H1 (cell line): Measurements from ENCODE around the gene ZSCAN20. TPM values are rescaled to one million over a fixed set of nuclear protein-coding genes. Genes with fewer than 3 reads are reported as not detected.

Source experiments
- CTCF ChIA-PET: fragments of 300-600 bp; sonication (Branson Sonifier 250); formaldehyde crosslinking; loops from one replicate; lab custom pipeline; 2021; ENCODE audit not compliant: partially characterized antibody; lab: Charles Lee
- POLR2A ChIA-PET: fragments of 300-600 bp; sonication (Branson Sonifier 250); formaldehyde crosslinking; loops from one replicate; lab custom pipeline; 2021; ENCODE audit warnings: inconsistent platforms; ENCODE audit not compliant: partially characterized antibody; lab: Charles Lee
- DNase-seq, 2 experiments: peaks; one replicate each; pipeline versions ENCODE4 v3.0.0 to v3.0.0-alpha.2; 2010 to 2022; ENCODE audit warnings: low spot score in 2 of 2, low read depth in 1 of 2, mixed read lengths in 1 of 2
- FAIRE-seq: peaks from 2 replicates; lab custom pipeline; 2011; peaks lifted over from hg19 to GRCh38; lab: Jason Lieb, UNC
- H2AFZ ChIP-seq: 2 replicates; pipeline ENCODE4 v1.8.1; 2012; ENCODE audit warnings: low read length, inconsistent platforms
- H2AK5ac ChIP-seq: 2 replicates; pipeline ENCODE4 v1.6.1; 2013; ENCODE audit warnings: low read depth, low read length
- H2BK120ac ChIP-seq: replicated peaks from 2 replicates; pipeline ENCODE3; 2013; ENCODE audit warnings: low read depth, low read length, inconsistent platforms
- H2BK12ac ChIP-seq: 2 replicates; pipeline ENCODE4 v1.6.1; 2013; ENCODE audit warnings: low read depth, low read length
- H2BK15ac ChIP-seq: 2 replicates; pipeline ENCODE4 v1.6.1; 2013; ENCODE audit warnings: low read length
- H2BK20ac ChIP-seq: 2 replicates; pipeline ENCODE4 v1.6.1; 2013; ENCODE audit warnings: low read length
- H2BK5ac ChIP-seq: 2 replicates; pipeline ENCODE4 v1.6.1; 2013; ENCODE audit warnings: low read depth, low read length
- H3K14ac ChIP-seq: 2 replicates; pipeline ENCODE4 v1.6.1; 2013; ENCODE audit warnings: inconsistent platforms; ENCODE audit not compliant: insufficient read length
- H3K18ac ChIP-seq: 2 replicates; pipeline ENCODE4 v1.6.1; 2013; ENCODE audit warnings: low read length; ENCODE audit errors: extremely low read depth
- H3K23ac ChIP-seq: 2 replicates; pipeline ENCODE4 v1.6.1; 2013; ENCODE audit warnings: inconsistent platforms; ENCODE audit not compliant: insufficient read length
- H3K23me2 ChIP-seq: 2 replicates; pipeline ENCODE4 v1.6.1; 2013; ENCODE audit warnings: low read depth, low read length
- H3K27ac ChIP-seq: 2 replicates; pipeline ENCODE4 v1.6.1; 2011; ENCODE audit warnings: low read depth, low read length, inconsistent platforms
- H3K27me3 ChIP-seq, 4 experiments: replicated peaks in 1 of 4; 1 replicate in 1 of 4; 2 replicates in 3 of 4; pipeline versions ENCODE4 v1.6.1 to v1.8.1; 2011 to 2013; ENCODE audit warnings: low read length in 3 of 4, mild to moderate bottlenecking in 3 of 4, inconsistent platforms in 2 of 4, mixed read lengths in 2 of 4, moderate library complexity in 1 of 4; ENCODE audit not compliant: control insufficient read depth in 3 of 4, insufficient read depth in 3 of 4; ENCODE audit errors: extremely low read depth in 1 of 4
- H3K36me3 ChIP-seq, 4 experiments: 2 replicates each; pipeline versions ENCODE4 v1.6.1 to v1.8.1; 2011 to 2013; ENCODE audit warnings: mild to moderate bottlenecking in 4 of 4, low read length in 3 of 4, moderate library complexity in 2 of 4, control low read depth in 1 of 4, inconsistent platforms in 1 of 4; ENCODE audit not compliant: insufficient read depth in 4 of 4, control insufficient read depth in 2 of 4
- H3K4ac ChIP-seq: replicated peaks from 2 replicates; pipeline ENCODE3; 2013; ENCODE audit warnings: low read length, low read depth, mixed read lengths, inconsistent platforms; ENCODE audit not compliant: insufficient read length
- H3K4me1 ChIP-seq, 4 experiments: replicated peaks in 1 of 4; 1 replicate in 1 of 4; 2 replicates in 3 of 4; pipeline versions ENCODE4 v1.6.1 to v1.8.1; 2011 to 2013; ENCODE audit warnings: low read length in 3 of 4, inconsistent platforms in 2 of 4, mixed read lengths in 1 of 4; ENCODE audit not compliant: insufficient read depth in 4 of 4, control insufficient read depth in 3 of 4
- H3K4me2 ChIP-seq, 2 experiments: 2 replicates each; pipeline versions ENCODE4 v1.6.1 to v1.8.1; 2011 to 2013; ENCODE audit warnings: low read depth in 2 of 2, low read length in 2 of 2, control low read depth in 1 of 2, inconsistent platforms in 1 of 2, mild to moderate bottlenecking in 1 of 2; ENCODE audit not compliant: insufficient read depth in 1 of 2
- H3K4me3 ChIP-seq, 4 experiments: fragments of 200-600, 300-600 bp in 1 of 4; sonication (generic), shearing (Covaris generic), sonication (Bioruptor Twin) in 1 of 4; 2 replicates each; pipeline versions ENCODE4 v1.5.1 to v1.8.1; 2011 to 2016; ENCODE audit warnings: low read length in 4 of 4, low read depth in 3 of 4, control low read depth in 2 of 4, inconsistent platforms in 2 of 4, mild to moderate bottlenecking in 2 of 4, mixed read lengths in 1 of 4, moderate library complexity in 1 of 4; ENCODE audit not compliant: insufficient read depth in 2 of 4; ENCODE audit errors: extremely low read depth in 1 of 4
- H3K56ac ChIP-seq: replicated peaks from 2 replicates; pipeline ENCODE3; 2013; ENCODE audit warnings: low read depth, mild to moderate bottlenecking, mixed read lengths, low read length, inconsistent platforms; ENCODE audit not compliant: insufficient read length
- H3K79me1 ChIP-seq: 2 replicates; pipeline ENCODE4 v1.6.1; 2013; ENCODE audit warnings: low read depth, low read length, control low read depth
- H3K79me2 ChIP-seq, 2 experiments: 2 replicates each; pipeline versions ENCODE4 v1.6.1 to v1.8.1; 2012 to 2013; ENCODE audit warnings: low read length in 2 of 2, mild to moderate bottlenecking in 2 of 2, inconsistent platforms in 1 of 2; ENCODE audit not compliant: insufficient read depth in 2 of 2, control insufficient read depth in 1 of 2
- H3K9ac ChIP-seq, 4 experiments: replicated peaks in 1 of 4; 1 replicate in 1 of 4; 2 replicates in 3 of 4; pipeline versions ENCODE4 v1.6.1 to v1.8.1; 2011 to 2013; ENCODE audit warnings: low read depth in 3 of 4, low read length in 3 of 4, control low read depth in 2 of 4, mild to moderate bottlenecking in 2 of 4, moderate library complexity in 2 of 4, inconsistent platforms in 1 of 4; ENCODE audit errors: extremely low read depth in 1 of 4
- H3K9me3 ChIP-seq, 2 experiments: 2 replicates each; pipeline versions ENCODE4 v1.6.1 to v1.8.1; 2012 to 2013; ENCODE audit warnings: mild to moderate bottlenecking in 2 of 2, moderate library complexity in 2 of 2, control low read depth in 1 of 2, inconsistent platforms in 1 of 2, low read depth in 1 of 2, low read length in 1 of 2, mixed read lengths in 1 of 2; ENCODE audit not compliant: insufficient read depth in 2 of 2
- H4K20me1 ChIP-seq, 2 experiments: replicated peaks in 1 of 2; 2 replicates each; pipeline versions ENCODE3 to v1.8.1; 2011 to 2013; ENCODE audit warnings: inconsistent platforms in 2 of 2, low read length in 2 of 2, mild to moderate bottlenecking in 1 of 2; ENCODE audit not compliant: insufficient read depth in 2 of 2, control insufficient read depth in 1 of 2
- H4K5ac ChIP-seq: 2 replicates; pipeline ENCODE4 v1.6.1; 2013; ENCODE audit warnings: low read length, low read depth, mixed read lengths, inconsistent platforms; ENCODE audit not compliant: insufficient read length
- H4K8ac ChIP-seq: 2 replicates; pipeline ENCODE4 v1.8.0; 2013; ENCODE audit warnings: mild to moderate bottlenecking, moderate library complexity, low read length, inconsistent platforms; ENCODE audit not compliant: insufficient read depth; ENCODE audit errors: extremely low read depth
- H4K91ac ChIP-seq: replicated peaks from 2 replicates; pipeline ENCODE3; 2013; ENCODE audit warnings: low read length, mixed read lengths, inconsistent platforms; ENCODE audit not compliant: insufficient read length
- HDAC6 ChIP-seq: IDR thresholded peaks from one replicate; pipeline ENCODE4 v1.7.1; 2012; ENCODE audit warnings: low read depth, mild to moderate bottlenecking, inconsistent platforms, low read length, moderate library complexity
- JUN ChIP-seq: IDR thresholded peaks from 2 replicates; pipeline ENCODE4 v1.6.1; 2011; ENCODE audit warnings: low read depth, mild to moderate bottlenecking, improper control_type of control experiment, low read length
- JUND ChIP-seq: IDR thresholded peaks from 2 replicates; pipeline ENCODE4 v1.6.1; 2011; ENCODE audit warnings: mild to moderate bottlenecking, improper control_type of control experiment, low read length
- KDM4A ChIP-seq: IDR thresholded peaks from one replicate; pipeline ENCODE4 v1.7.1; 2012; ENCODE audit warnings: low read depth, mild to moderate bottlenecking, moderate library complexity, low read length, inconsistent platforms; ENCODE audit not compliant: severe bottlenecking
- SIN3A ChIP-seq, 2 experiments: IDR thresholded peaks in 1 of 2; conservative IDR thresholded peaks in 1 of 2; 2 replicates each; pipeline ENCODE4 v1.6.1; 2011 to 2012; ENCODE audit warnings: low read length in 2 of 2, improper control_type of control experiment in 1 of 2, low read depth in 1 of 2, mild to moderate bottlenecking in 1 of 2
- SIX5 ChIP-seq: IDR thresholded peaks from 2 replicates; pipeline ENCODE4 v1.6.1; 2011; ENCODE audit warnings: mild to moderate bottlenecking, low read depth, low read length
- SP1 ChIP-seq: IDR thresholded peaks from 2 replicates; pipeline ENCODE4 v1.6.1; 2011; ENCODE audit warnings: low read depth, low read length
- TEAD4 ChIP-seq: IDR thresholded peaks from 2 replicates; pipeline ENCODE4 v1.6.1; 2012; ENCODE audit warnings: low read depth, low read length, inconsistent platforms, mixed read lengths
- polyA plus RNA-seq, 7 experiments: library from polyadenylated mRNA; depleted of rRNA in 3 of 7; stranded (reverse) in 5 of 7; unstranded in 2 of 7; fragments of >200 nt in 5 of 7; fragments of 200-250 nt in 2 of 7; gene quantifications; 1 replicate in 5 of 7; 2 replicates in 1 of 7; 4 replicates in 1 of 7; pipeline versions ENCODE4 v1.2.1 to v1.2.3, GENCODE V29; 2011 to 2013; ENCODE audit warnings: missing spikeins in 2 of 7, mixed read lengths in 2 of 7
- total RNA-seq: library from RNA; stranded (reverse); fragmentation: NEBNext Ultra II Directional; extraction: Animal tissue kit (Norgen Biotek cat#: 25700); gene quantifications from 2 replicates; pipeline ENCODE4 v1.2.1, GENCODE V29; 2021

ZSCAN20 gene
- total and polyA plus RNA-seq, 2 of the 8 experiments (the other 6 are each of a cell fraction or from before 2014, with no cell fraction given), result 0.70 to 3.4 TPM

DNA sequence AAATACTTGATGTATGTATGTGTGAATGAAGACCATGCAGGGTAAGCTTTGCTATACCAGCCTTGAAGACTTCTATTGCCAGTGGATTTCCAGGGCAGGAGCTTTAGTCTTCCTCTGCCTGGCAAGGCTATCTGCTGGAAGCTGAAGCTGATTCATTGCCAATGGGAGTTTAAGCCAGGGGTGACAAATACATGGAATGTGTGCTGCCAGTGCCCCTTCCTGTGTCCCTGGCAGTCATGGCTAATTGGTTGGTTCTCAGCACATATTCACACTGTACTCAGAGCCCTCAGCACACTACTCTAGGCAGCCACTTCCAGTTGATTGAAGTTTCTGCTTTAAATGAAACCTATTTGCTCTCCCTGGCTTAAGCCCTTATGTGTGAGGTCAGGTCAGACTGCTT lies 1.5 kb downstream of the ZSCAN20 start:
- POLR2A ChIA-PET, result no interaction called here
- Histone ChIP-seq H3K4ac (no peak overlapping the region), H3K4me2 (no peak overlapping the region), H3K18ac (no peak overlapping the region), H3K36me3 (no peaks in the 10 kb centered on the region), H2BK120ac (no peak overlapping the region), H4K91ac (no peak overlapping the region), H4K5ac (no peak overlapping the region), H3K9ac (no peak overlapping the region), H4K8ac (no peak overlapping the region), H3K23me2 (peaks cover 3% of the 10 kb centered on the region; the same call in 1 of the 2 replicates), H3K79me2 (no peaks in the 10 kb centered on the region), H4K20me1 (peaks cover 2 to 5% of the 10 kb centered on the region in 2 experiments), H2BK12ac (no peak overlapping the region), H3K23ac (no peak overlapping the region)
- DNase-seq, result no peak
- no peak for TF ChIP-seq SIN3A (conservative IDR thresholded peaks at IDR 0.05 in 1 of 2, IDR thresholded peaks at IDR 0.05 in 1 of 2; ENCODE audit: low read depth in 1 of 2, low read length in 2 of 2)
- no peak for TF ChIP-seq JUND
- TF ChIP-seq SP1, result no peak
- TF ChIP-seq JUN, result no peak
- TF ChIP-seq KDM4A, result no peak
- no peak for TF ChIP-seq SIX5
- no peak for TF ChIP-seq HDAC6
- no peak for TF ChIP-seq TEAD4
- TF ChIP-seq, all 59 proteins: peak for 0
- Histone ChIP-seq H2BK5ac (no peak overlapping the region), H3K14ac (no peak overlapping the region), H3K56ac (no peak overlapping the region), H3K4me3 (no peak overlapping the region), H2AK5ac (no peak overlapping the region), H3K27me3 (no peaks in the 10 kb centered on the region), H2BK20ac (no peak overlapping the region), H3K4me1 (peaks cover 0 to 7% (median 0%) of the 10 kb centered on the region in 4 experiments; a peak in 2 of 7 replicates), H3K79me1 (no peaks in the 10 kb centered on the region), H2BK15ac (no peak overlapping the region), H3K9me3 (no peaks in the 10 kb centered on the region), H3K27ac (no peak overlapping the region), H2AFZ (no peak overlapping the region)
- FAIRE-seq, result no peak
- CTCF ChIA-PET, result interaction anchor here (1.4 to 4.7 kb wide), 4 partner anchors 18 to 178 kb away, joined by 3 to 60 read pairs (median 4); no protein-coding TSS in a partner anchor
